ENCODE results near the gene CCT8L2. TPM values are rescaled to one million over a fixed set of nuclear protein-coding genes. Genes with fewer than 3 reads are reported as not detected.
"Not testable (repeated sequence)": the region's sequence is repeated elsewhere in the genome, so short reads cannot be mapped to it uniquely, and the experiment has no call there.

The CCT8L2 gene
- polyA plus RNA-seq, 1 experiment, result not detected

- DNase-seq (ENCODE audit: low read depth), result no peak
- TF ChIP-seq CTCF (IDR thresholded peaks at IDR 0.05; ENCODE audit: insufficient read depth, low read depth, low read length), result no peak
- CTCF ChIA-PET, result no interaction called here
- POLR2A ChIA-PET, result no interaction called here
- Histone ChIP-seq H3K27me3 (ENCODE audit: control insufficient read depth, insufficient read depth, low read length) (no peaks in the 10 kb centered on the region), H3K36me3 (ENCODE audit: control insufficient read depth, insufficient read depth, low read length) (no peaks in the 10 kb centered on the region), H3K4me3 (ENCODE audit: low read depth, low read length) (no peak overlapping the region)
Observed at GRCh38 chr22:16563555-16564520, 28.8 kb downstream of the CCT8L2 start.

- CTCF ChIA-PET, result no interaction called here
- no peaks in the 10 kb centered on the region for H3K27me3 ChIP-seq (ENCODE audit: control insufficient read depth, insufficient read depth, low read length)
- no peak for TF ChIP-seq CTCF (IDR thresholded peaks at IDR 0.05; ENCODE audit: insufficient read depth, low read depth, low read length)
- H3K36me3 ChIP-seq (ENCODE audit: control insufficient read depth, insufficient read depth, low read length), result no peaks in the 10 kb centered on the region
- no peak overlapping the region for H3K4me3 ChIP-seq (ENCODE audit: low read depth, low read length)
- POLR2A ChIA-PET, result no interaction called here
- DNase-seq (ENCODE audit: low read depth), result no peak
Observed at GRCh38 chr22:16562711-16563554, 29.7 kb downstream of the CCT8L2 start.

- H3K4me3 ChIP-seq (ENCODE audit: low read depth, low read length); DNase-seq (ENCODE audit: low read depth); CTCF ChIA-PET; H3K27me3 ChIP-seq (ENCODE audit: control insufficient read depth, insufficient read depth, low read length); POLR2A ChIA-PET; H3K36me3 ChIP-seq (ENCODE audit: control insufficient read depth, insufficient read depth, low read length): not testable (repeated sequence)
Observed at GRCh38 chr22:16561093-16561658, 31.4 kb downstream of the CCT8L2 start.

GRCh38 chr22:16560651-16561050, 32.0 kb downstream of the CCT8L2 start:
- H3K27me3 ChIP-seq (ENCODE audit: control insufficient read depth, insufficient read depth, low read length); H3K36me3 ChIP-seq (ENCODE audit: control insufficient read depth, insufficient read depth, low read length); H3K4me3 ChIP-seq (ENCODE audit: low read depth, low read length); POLR2A ChIA-PET; DNase-seq (ENCODE audit: low read depth); CTCF ChIA-PET: not testable (repeated sequence)

- POLR2A ChIA-PET; CTCF ChIA-PET; H3K4me3 ChIP-seq (ENCODE audit: low read depth, low read length); H3K27me3 ChIP-seq (ENCODE audit: control insufficient read depth, insufficient read depth, low read length); H3K36me3 ChIP-seq (ENCODE audit: control insufficient read depth, insufficient read depth, low read length); DNase-seq (ENCODE audit: low read depth): not testable (repeated sequence)
Observed at GRCh38 chr22:16559996-16560395, 32.6 kb downstream of the CCT8L2 start.

GRCh38 chr22:16559056-16559955, 33.3 kb downstream of the CCT8L2 start:
- no peak overlapping the region for H3K4me3 ChIP-seq (ENCODE audit: low read depth, low read length)
- CTCF ChIA-PET, result no interaction called here
- H3K27me3 ChIP-seq (ENCODE audit: control insufficient read depth, insufficient read depth, low read length), result no peaks in the 10 kb centered on the region
- no peak for DNase-seq (ENCODE audit: low read depth)
- no peak for TF ChIP-seq CTCF (IDR thresholded peaks at IDR 0.05; ENCODE audit: insufficient read depth, low read depth, low read length)
- POLR2A ChIA-PET, result no interaction called here
- H3K36me3 ChIP-seq (ENCODE audit: control insufficient read depth, insufficient read depth, low read length), result no peaks in the 10 kb centered on the region

- POLR2A ChIA-PET; CTCF ChIA-PET; H3K36me3 ChIP-seq (ENCODE audit: control insufficient read depth, insufficient read depth, low read length); H3K27me3 ChIP-seq (ENCODE audit: control insufficient read depth, insufficient read depth, low read length); H3K4me3 ChIP-seq (ENCODE audit: low read depth, low read length); DNase-seq (ENCODE audit: low read depth): not testable (repeated sequence)
Observed at GRCh38 chr22:16558376-16558945, 34.1 kb downstream of the CCT8L2 start.

GRCh38 chr22:16557511-16557910, 35.1 kb downstream of the CCT8L2 start:
- H3K27me3 ChIP-seq (ENCODE audit: control insufficient read depth, insufficient read depth, low read length); CTCF ChIA-PET; DNase-seq (ENCODE audit: low read depth); H3K4me3 ChIP-seq (ENCODE audit: low read depth, low read length); H3K36me3 ChIP-seq (ENCODE audit: control insufficient read depth, insufficient read depth, low read length); POLR2A ChIA-PET: not testable (repeated sequence)

Measured in BJ (cell line).